ENCODE results near the gene SSX4.
"Not testable (repeated sequence)": the region's sequence is repeated elsewhere in the genome, so short reads cannot be mapped to it uniquely, and the experiment has no call there.

GRCh38 chrX:48430166-48430565, 46.8 kb downstream of the SSX4 start:
- not testable (repeated sequence) for TF ChIP-seq POLR2AphosphoS5, CTCF (IDR thresholded peaks at IDR 0.05)

All from prostate gland (tissue), 2 donors.